Neural cell (in vitro differentiated cells): ENCODE results near the gene RUNX1. TPM values are rescaled to one million over a fixed set of nuclear protein-coding genes. Genes with fewer than 3 reads are reported as not detected.

Experiments used
- H2AFZ ChIP-seq: fragments of 200-600, 300-800 bp; sonication (generic), shearing (Covaris generic); 2 replicates; pipeline ENCODE4 v1.6.0; 2014; ENCODE audit warnings: low read depth, mild to moderate bottlenecking, antibody characterized with exemption, low read length, moderate library complexity
- H3F3A ChIP-seq: fragments of 200-600 bp; shearing (Covaris generic); 2 replicates; pipeline ENCODE4 v1.6.1; 2016; ENCODE audit warnings: mild to moderate bottlenecking, moderate library complexity, mixed read lengths, antibody characterized with exemption, low read length; ENCODE audit not compliant: insufficient read depth, poor library complexity, severe bottlenecking
- H3K27ac ChIP-seq: fragments of 200-600, 300-800 bp; sonication (generic), shearing (Covaris generic); 2 replicates; pipeline ENCODE4 v1.5.1; 2014; ENCODE audit warnings: mild to moderate bottlenecking, low read length, moderate library complexity
- H3K27me3 ChIP-seq: fragments of 300-800, 200-600 bp; sonication (generic), shearing (Covaris generic); 2 replicates; pipeline ENCODE4 v1.6.0; 2014; ENCODE audit warnings: mild to moderate bottlenecking, low read depth, low read length, moderate library complexity; ENCODE audit not compliant: insufficient read depth
- H3K36me3 ChIP-seq: fragments of 300-800, 200-600 bp; sonication (generic), shearing (Covaris generic); 2 replicates; pipeline ENCODE4 v1.5.1; 2014; ENCODE audit warnings: mild to moderate bottlenecking, antibody characterized with exemption, low read length, moderate library complexity; ENCODE audit not compliant: insufficient read depth
- H3K4me2 ChIP-seq: fragments of 300-800, 200-600 bp; sonication (generic), shearing (Covaris generic); 2 replicates; pipeline ENCODE4 v1.6.0; 2014; ENCODE audit warnings: mild to moderate bottlenecking, low read length
- H3K4me3 ChIP-seq: fragments of 300-800, 200-600 bp; sonication (generic), shearing (Covaris generic); 2 replicates; pipeline ENCODE4 v1.5.1; 2014; ENCODE audit warnings: mild to moderate bottlenecking, low read length, moderate library complexity
- H3K79me2 ChIP-seq: fragments of 200-600 bp; shearing (Covaris generic); replicated peaks from 2 replicates; pipeline ENCODE4 v1.6.0; 2014; ENCODE audit warnings: mild to moderate bottlenecking, low read length, moderate library complexity; ENCODE audit not compliant: insufficient read depth
- H3K9ac ChIP-seq: fragments of 300-800, 200-600 bp; sonication (generic), shearing (Covaris generic); 2 replicates; pipeline ENCODE4 v1.6.1; 2016; ENCODE audit warnings: mild to moderate bottlenecking, low read length, mixed read lengths
- H3K9me2 ChIP-seq: fragments of 200-600 bp; shearing (Covaris generic); 2 replicates; pipeline ENCODE4 v1.6.1; 2016; ENCODE audit warnings: mild to moderate bottlenecking, low read length, mixed read lengths; ENCODE audit not compliant: insufficient read depth
- H3K9me3 ChIP-seq: fragments of 200-600, 300-800 bp; sonication (generic), shearing (Covaris generic); 2 replicates; pipeline ENCODE4 v1.6.1; 2016; ENCODE audit warnings: mild to moderate bottlenecking, mixed run types, low read length, moderate library complexity, mixed read lengths
- H4K20me1 ChIP-seq: fragments of 200-600 bp; shearing (Covaris generic); 2 replicates; pipeline ENCODE4 v1.6.1; 2016; ENCODE audit warnings: mild to moderate bottlenecking, mixed run types; ENCODE audit not compliant: insufficient read depth
- EZH2 ChIP-seq: fragments of 200-600, 300-800 bp; shearing (Covaris generic), sonication (generic); IDR thresholded peaks from 2 replicates; pipeline ENCODE4 v1.6.1; 2014; ENCODE audit warnings: antibody characterized with exemption, low read length, borderline replicate concordance, mild to moderate bottlenecking; ENCODE audit not compliant: insufficient read depth, poor library complexity, severe bottlenecking
- POLR2AphosphoS5 ChIP-seq: IDR thresholded peaks from 2 replicates; pipeline ENCODE4 v1.6.1; 2012
- RAD21 ChIP-seq: fragments of 450-650 bp; conservative IDR thresholded peaks from 2 replicates; pipeline ENCODE4 v1.6.1; 2014; ENCODE audit warnings: antibody characterized with exemption, mild to moderate bottlenecking, moderate library complexity
- REST ChIP-seq: IDR thresholded peaks from 2 replicates; pipeline ENCODE4 v1.6.1; 2012; ENCODE audit warnings: borderline replicate concordance
- SMC3 ChIP-seq: fragments of 450-650 bp; conservative IDR thresholded peaks from 2 replicates; pipeline ENCODE4 v1.6.1; 2014; ENCODE audit warnings: antibody characterized with exemption, mild to moderate bottlenecking, moderate library complexity; ENCODE audit not compliant: poor library complexity
- TAF1 ChIP-seq: IDR thresholded peaks from 2 replicates; pipeline ENCODE4 v1.6.1; 2012; ENCODE audit warnings: low read depth
- polyA minus RNA-seq: library from RNA; depleted of rRNA, polyadenylated mRNA; stranded (reverse); fragments of >200 nt; gene quantifications from 2 replicates; pipeline ENCODE4 v1.2.3, GENCODE V29; 2014
- polyA plus RNA-seq: library from polyadenylated mRNA; depleted of rRNA; stranded (reverse); fragments of >200 nt; gene quantifications from 2 replicates; pipeline ENCODE4 v1.2.3, GENCODE V29; 2014
- TF ChIP-seq, protein P1 (sequence below): fragments of 450-650 bp; IDR thresholded peaks from 2 replicates; pipeline ENCODE4 v1.5.1; 2014; ENCODE audit warnings: antibody characterized with exemption, mild to moderate bottlenecking, moderate library complexity; ENCODE audit not compliant: poor library complexity, severe bottlenecking

RUNX1 gene
- polyA plus RNA-seq (not detected in 2 replicates), polyA minus RNA-seq (0.35 TPM in 1 of 2 replicates, not detected in the other)

DNA sequence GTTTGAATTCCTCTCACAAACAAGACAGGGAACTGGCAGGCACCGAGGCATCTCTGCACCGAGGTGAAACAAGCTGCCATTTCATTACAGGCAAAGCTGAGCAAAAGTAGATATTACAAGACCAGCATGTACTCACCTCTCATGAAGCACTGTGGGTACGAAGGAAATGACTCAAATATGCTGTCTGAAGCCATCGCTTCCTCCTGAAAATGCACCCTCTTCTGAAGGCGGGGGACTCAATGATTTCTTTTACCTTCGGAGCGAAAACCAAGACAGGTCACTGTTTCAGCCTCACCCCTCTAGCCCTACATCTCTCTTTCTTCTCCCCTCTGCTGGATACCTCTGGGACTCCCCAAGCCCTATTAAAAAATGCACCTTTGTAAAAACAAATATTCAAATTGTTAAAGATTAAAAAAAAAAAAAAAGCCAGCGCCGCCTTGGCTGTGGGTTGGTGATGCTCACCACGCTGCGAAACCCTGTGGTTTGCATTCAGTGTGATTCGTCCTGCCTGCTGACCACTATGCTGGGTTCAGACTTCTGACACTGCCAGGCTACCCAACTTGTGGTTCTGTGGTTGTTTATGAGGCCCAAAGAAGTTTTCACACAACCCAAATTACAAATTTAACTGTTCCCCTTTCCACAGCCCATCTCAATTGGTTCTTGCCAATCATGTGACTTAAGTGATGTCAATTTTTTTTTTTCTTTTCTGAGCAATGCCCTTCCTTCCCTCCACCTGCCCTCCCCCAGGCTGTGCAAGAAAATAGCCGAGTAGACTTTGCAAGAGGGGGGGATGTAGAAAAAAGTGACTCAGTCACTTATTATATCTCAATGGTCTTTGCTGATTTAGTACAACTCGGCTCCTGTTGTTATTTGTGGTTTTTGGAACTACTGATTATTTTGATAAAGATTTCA is at the start of gene RUNX1:
RUNX1 (minus strand) TSS at position 597 of the 912 bp plus-strand sequence.
- H3K4me2 ChIP-seq = no peak within 1 kb of the TSS
- H2AFZ ChIP-seq = no peak within 1 kb of the TSS
- H3K27me3 ChIP-seq = no peaks in the 10 kb centered on the region
- no peak within 1 kb of the TSS for H3K27ac ChIP-seq
- no peaks in the 10 kb centered on the region for H3F3A ChIP-seq
- TF ChIP-seq, protein P1, sequence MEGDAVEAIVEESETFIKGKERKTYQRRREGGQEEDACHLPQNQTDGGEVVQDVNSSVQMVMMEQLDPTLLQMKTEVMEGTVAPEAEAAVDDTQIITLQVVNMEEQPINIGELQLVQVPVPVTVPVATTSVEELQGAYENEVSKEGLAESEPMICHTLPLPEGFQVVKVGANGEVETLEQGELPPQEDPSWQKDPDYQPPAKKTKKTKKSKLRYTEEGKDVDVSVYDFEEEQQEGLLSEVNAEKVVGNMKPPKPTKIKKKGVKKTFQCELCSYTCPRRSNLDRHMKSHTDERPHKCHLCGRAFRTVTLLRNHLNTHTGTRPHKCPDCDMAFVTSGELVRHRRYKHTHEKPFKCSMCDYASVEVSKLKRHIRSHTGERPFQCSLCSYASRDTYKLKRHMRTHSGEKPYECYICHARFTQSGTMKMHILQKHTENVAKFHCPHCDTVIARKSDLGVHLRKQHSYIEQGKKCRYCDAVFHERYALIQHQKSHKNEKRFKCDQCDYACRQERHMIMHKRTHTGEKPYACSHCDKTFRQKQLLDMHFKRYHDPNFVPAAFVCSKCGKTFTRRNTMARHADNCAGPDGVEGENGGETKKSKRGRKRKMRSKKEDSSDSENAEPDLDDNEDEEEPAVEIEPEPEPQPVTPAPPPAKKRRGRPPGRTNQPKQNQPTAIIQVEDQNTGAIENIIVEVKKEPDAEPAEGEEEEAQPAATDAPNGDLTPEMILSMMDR = no peak
- TF ChIP-seq RAD21 = no peak
- no peaks in the 10 kb centered on the region for H4K20me1 ChIP-seq
- no peaks in the 10 kb centered on the region for H3K36me3 ChIP-seq
- H3K4me3 ChIP-seq = no peak within 1 kb of the TSS
- no peak within 1 kb of the TSS for H3K9ac ChIP-seq
- no peaks in the 10 kb centered on the region for H3K79me2 ChIP-seq
- no peaks in the 10 kb centered on the region for H3K9me2 ChIP-seq
- H3K9me3 ChIP-seq = no peaks in the 10 kb centered on the region

- Histone ChIP-seq H3K27ac (no peak overlapping the region), H3K9me3 (no peaks in the 10 kb centered on the region), H3K36me3 (no peaks in the 10 kb centered on the region), H3K79me2 (no peaks in the 10 kb centered on the region), H4K20me1 (no peaks in the 10 kb centered on the region), H3K4me3 (no peak overlapping the region), H3F3A (no peaks in the 10 kb centered on the region), H2AFZ (no peak overlapping the region), H3K9me2 (no peaks in the 10 kb centered on the region), H3K27me3 (no peaks in the 10 kb centered on the region), H3K4me2 (no peak overlapping the region), H3K9ac (no peak overlapping the region)
- no peak for TF ChIP-seq TAF1
- TF ChIP-seq, protein P1 = no peak
- TF ChIP-seq REST = no peak
- TF ChIP-seq POLR2AphosphoS5 = no peak
- no peak for TF ChIP-seq SMC3
- no peak for TF ChIP-seq EZH2
Measured at GRCh38 chr21:35097525-35097924, 48.4 kb upstream of the RUNX1 start.
